Neural cell (in vitro differentiated cells): Measurements from ENCODE around the gene RHEX. TPM values are rescaled to one million over a fixed set of nuclear protein-coding genes. Genes with fewer than 3 reads are reported as not detected.

ENCODE experiments used
- H2AFZ ChIP-seq: fragments of 200-600, 300-800 bp; sonication (generic), shearing (Covaris generic); 2 replicates; pipeline ENCODE4 v1.6.0; 2014; ENCODE audit warnings: low read depth, mild to moderate bottlenecking, antibody characterized with exemption, low read length, moderate library complexity
- H3F3A ChIP-seq: fragments of 200-600 bp; shearing (Covaris generic); 2 replicates; pipeline ENCODE4 v1.6.1; 2016; ENCODE audit warnings: mild to moderate bottlenecking, moderate library complexity, mixed read lengths, antibody characterized with exemption, low read length; ENCODE audit not compliant: insufficient read depth, poor library complexity, severe bottlenecking
- H3K27ac ChIP-seq: fragments of 200-600, 300-800 bp; sonication (generic), shearing (Covaris generic); 2 replicates; pipeline ENCODE4 v1.5.1; 2014; ENCODE audit warnings: mild to moderate bottlenecking, low read length, moderate library complexity
- H3K27me3 ChIP-seq: fragments of 300-800, 200-600 bp; sonication (generic), shearing (Covaris generic); 2 replicates; pipeline ENCODE4 v1.6.0; 2014; ENCODE audit warnings: mild to moderate bottlenecking, low read depth, low read length, moderate library complexity; ENCODE audit not compliant: insufficient read depth
- H3K36me3 ChIP-seq: fragments of 300-800, 200-600 bp; sonication (generic), shearing (Covaris generic); 2 replicates; pipeline ENCODE4 v1.5.1; 2014; ENCODE audit warnings: mild to moderate bottlenecking, antibody characterized with exemption, low read length, moderate library complexity; ENCODE audit not compliant: insufficient read depth
- H3K4me2 ChIP-seq: fragments of 300-800, 200-600 bp; sonication (generic), shearing (Covaris generic); 2 replicates; pipeline ENCODE4 v1.6.0; 2014; ENCODE audit warnings: mild to moderate bottlenecking, low read length
- H3K4me3 ChIP-seq: fragments of 300-800, 200-600 bp; sonication (generic), shearing (Covaris generic); 2 replicates; pipeline ENCODE4 v1.5.1; 2014; ENCODE audit warnings: mild to moderate bottlenecking, low read length, moderate library complexity
- H3K79me2 ChIP-seq: fragments of 200-600 bp; shearing (Covaris generic); replicated peaks from 2 replicates; pipeline ENCODE4 v1.6.0; 2014; ENCODE audit warnings: mild to moderate bottlenecking, low read length, moderate library complexity; ENCODE audit not compliant: insufficient read depth
- H3K9ac ChIP-seq: fragments of 300-800, 200-600 bp; sonication (generic), shearing (Covaris generic); 2 replicates; pipeline ENCODE4 v1.6.1; 2016; ENCODE audit warnings: mild to moderate bottlenecking, low read length, mixed read lengths
- H3K9me2 ChIP-seq: fragments of 200-600 bp; shearing (Covaris generic); 2 replicates; pipeline ENCODE4 v1.6.1; 2016; ENCODE audit warnings: mild to moderate bottlenecking, low read length, mixed read lengths; ENCODE audit not compliant: insufficient read depth
- H3K9me3 ChIP-seq: fragments of 200-600, 300-800 bp; sonication (generic), shearing (Covaris generic); 2 replicates; pipeline ENCODE4 v1.6.1; 2016; ENCODE audit warnings: mild to moderate bottlenecking, mixed run types, low read length, moderate library complexity, mixed read lengths
- H4K20me1 ChIP-seq: fragments of 200-600 bp; shearing (Covaris generic); 2 replicates; pipeline ENCODE4 v1.6.1; 2016; ENCODE audit warnings: mild to moderate bottlenecking, mixed run types; ENCODE audit not compliant: insufficient read depth
- EP300 ChIP-seq: fragments of 450-650 bp; conservative IDR thresholded peaks from 2 replicates; pipeline ENCODE4 v1.6.1; 2014; ENCODE audit warnings: antibody characterized with exemption, mild to moderate bottlenecking, moderate library complexity; ENCODE audit not compliant: poor library complexity, severe bottlenecking
- EZH2 ChIP-seq: fragments of 200-600, 300-800 bp; shearing (Covaris generic), sonication (generic); IDR thresholded peaks from 2 replicates; pipeline ENCODE4 v1.6.1; 2014; ENCODE audit warnings: antibody characterized with exemption, low read length, borderline replicate concordance, mild to moderate bottlenecking; ENCODE audit not compliant: insufficient read depth, poor library complexity, severe bottlenecking
- MXI1 ChIP-seq: fragments of 450-650 bp; conservative IDR thresholded peaks from 2 replicates; pipeline ENCODE4 v1.6.1; 2014; ENCODE audit warnings: antibody characterized with exemption, mild to moderate bottlenecking; ENCODE audit not compliant: poor library complexity, severe bottlenecking
- POLR2AphosphoS5 ChIP-seq: IDR thresholded peaks from 2 replicates; pipeline ENCODE4 v1.6.1; 2012
- RAD21 ChIP-seq: fragments of 450-650 bp; conservative IDR thresholded peaks from 2 replicates; pipeline ENCODE4 v1.6.1; 2014; ENCODE audit warnings: antibody characterized with exemption, mild to moderate bottlenecking, moderate library complexity
- SMC3 ChIP-seq: fragments of 450-650 bp; conservative IDR thresholded peaks from 2 replicates; pipeline ENCODE4 v1.6.1; 2014; ENCODE audit warnings: antibody characterized with exemption, mild to moderate bottlenecking, moderate library complexity; ENCODE audit not compliant: poor library complexity
- TAF1 ChIP-seq: IDR thresholded peaks from 2 replicates; pipeline ENCODE4 v1.6.1; 2012; ENCODE audit warnings: low read depth
- polyA plus RNA-seq: library from polyadenylated mRNA; depleted of rRNA; stranded (reverse); fragments of >200 nt; gene quantifications from 2 replicates; pipeline ENCODE4 v1.2.3, GENCODE V29; 2014
- TF ChIP-seq, protein P1 (sequence below): IDR thresholded peaks from 2 replicates; pipeline ENCODE4 v1.6.1; 2012; ENCODE audit warnings: borderline replicate concordance
- TF ChIP-seq, protein P2 (sequence below): fragments of 450-650 bp; IDR thresholded peaks from 2 replicates; pipeline ENCODE4 v1.5.1; 2014; ENCODE audit warnings: antibody characterized with exemption, mild to moderate bottlenecking, moderate library complexity; ENCODE audit not compliant: poor library complexity, severe bottlenecking

RHEX gene
- polyA plus RNA-seq, 1 donor from 2014 or later: not detected

DNA sequence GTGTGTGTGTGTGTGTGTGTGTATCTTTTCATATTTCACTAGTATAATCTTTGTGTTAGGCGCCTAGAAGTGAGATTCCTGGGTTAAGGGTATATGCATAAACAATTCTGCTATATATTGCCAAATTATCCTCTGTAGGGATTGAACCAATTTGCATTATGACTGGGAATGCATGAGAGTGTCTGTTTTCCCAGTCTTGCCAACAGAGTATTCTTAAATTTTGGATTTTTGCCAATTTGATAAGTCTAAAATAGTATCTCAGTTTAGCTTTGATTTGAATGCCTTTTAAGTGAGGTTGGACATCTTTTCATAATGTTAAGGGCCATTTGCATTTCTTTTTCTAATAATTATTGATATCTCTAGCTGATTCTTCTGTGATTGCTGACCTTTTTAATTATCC lies 72.4 kb downstream of the RHEX start:
- Histone ChIP-seq H3K9me2 (no peaks in the 10 kb centered on the region), H3K79me2 (no peaks in the 10 kb centered on the region), H3K4me2 (no peak overlapping the region), H3K27me3 (no peaks in the 10 kb centered on the region), H3K36me3 (no peaks in the 10 kb centered on the region), H3K4me3 (no peak overlapping the region), H4K20me1 (no peaks in the 10 kb centered on the region), H3K9me3 (no peaks in the 10 kb centered on the region), H3K27ac (no peak overlapping the region), H2AFZ (no peak overlapping the region), H3K9ac (no peak overlapping the region), H3F3A (no peaks in the 10 kb centered on the region)
- TF ChIP-seq, protein P1, sequence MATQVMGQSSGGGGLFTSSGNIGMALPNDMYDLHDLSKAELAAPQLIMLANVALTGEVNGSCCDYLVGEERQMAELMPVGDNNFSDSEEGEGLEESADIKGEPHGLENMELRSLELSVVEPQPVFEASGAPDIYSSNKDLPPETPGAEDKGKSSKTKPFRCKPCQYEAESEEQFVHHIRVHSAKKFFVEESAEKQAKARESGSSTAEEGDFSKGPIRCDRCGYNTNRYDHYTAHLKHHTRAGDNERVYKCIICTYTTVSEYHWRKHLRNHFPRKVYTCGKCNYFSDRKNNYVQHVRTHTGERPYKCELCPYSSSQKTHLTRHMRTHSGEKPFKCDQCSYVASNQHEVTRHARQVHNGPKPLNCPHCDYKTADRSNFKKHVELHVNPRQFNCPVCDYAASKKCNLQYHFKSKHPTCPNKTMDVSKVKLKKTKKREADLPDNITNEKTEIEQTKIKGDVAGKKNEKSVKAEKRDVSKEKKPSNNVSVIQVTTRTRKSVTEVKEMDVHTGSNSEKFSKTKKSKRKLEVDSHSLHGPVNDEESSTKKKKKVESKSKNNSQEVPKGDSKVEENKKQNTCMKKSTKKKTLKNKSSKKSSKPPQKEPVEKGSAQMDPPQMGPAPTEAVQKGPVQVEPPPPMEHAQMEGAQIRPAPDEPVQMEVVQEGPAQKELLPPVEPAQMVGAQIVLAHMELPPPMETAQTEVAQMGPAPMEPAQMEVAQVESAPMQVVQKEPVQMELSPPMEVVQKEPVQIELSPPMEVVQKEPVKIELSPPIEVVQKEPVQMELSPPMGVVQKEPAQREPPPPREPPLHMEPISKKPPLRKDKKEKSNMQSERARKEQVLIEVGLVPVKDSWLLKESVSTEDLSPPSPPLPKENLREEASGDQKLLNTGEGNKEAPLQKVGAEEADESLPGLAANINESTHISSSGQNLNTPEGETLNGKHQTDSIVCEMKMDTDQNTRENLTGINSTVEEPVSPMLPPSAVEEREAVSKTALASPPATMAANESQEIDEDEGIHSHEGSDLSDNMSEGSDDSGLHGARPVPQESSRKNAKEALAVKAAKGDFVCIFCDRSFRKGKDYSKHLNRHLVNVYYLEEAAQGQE: no peak
- TF ChIP-seq MXI1 (no peak), EP300 (no peak), RAD21 (no peak)
- TF ChIP-seq, protein P2, sequence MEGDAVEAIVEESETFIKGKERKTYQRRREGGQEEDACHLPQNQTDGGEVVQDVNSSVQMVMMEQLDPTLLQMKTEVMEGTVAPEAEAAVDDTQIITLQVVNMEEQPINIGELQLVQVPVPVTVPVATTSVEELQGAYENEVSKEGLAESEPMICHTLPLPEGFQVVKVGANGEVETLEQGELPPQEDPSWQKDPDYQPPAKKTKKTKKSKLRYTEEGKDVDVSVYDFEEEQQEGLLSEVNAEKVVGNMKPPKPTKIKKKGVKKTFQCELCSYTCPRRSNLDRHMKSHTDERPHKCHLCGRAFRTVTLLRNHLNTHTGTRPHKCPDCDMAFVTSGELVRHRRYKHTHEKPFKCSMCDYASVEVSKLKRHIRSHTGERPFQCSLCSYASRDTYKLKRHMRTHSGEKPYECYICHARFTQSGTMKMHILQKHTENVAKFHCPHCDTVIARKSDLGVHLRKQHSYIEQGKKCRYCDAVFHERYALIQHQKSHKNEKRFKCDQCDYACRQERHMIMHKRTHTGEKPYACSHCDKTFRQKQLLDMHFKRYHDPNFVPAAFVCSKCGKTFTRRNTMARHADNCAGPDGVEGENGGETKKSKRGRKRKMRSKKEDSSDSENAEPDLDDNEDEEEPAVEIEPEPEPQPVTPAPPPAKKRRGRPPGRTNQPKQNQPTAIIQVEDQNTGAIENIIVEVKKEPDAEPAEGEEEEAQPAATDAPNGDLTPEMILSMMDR: no peak

DNA sequence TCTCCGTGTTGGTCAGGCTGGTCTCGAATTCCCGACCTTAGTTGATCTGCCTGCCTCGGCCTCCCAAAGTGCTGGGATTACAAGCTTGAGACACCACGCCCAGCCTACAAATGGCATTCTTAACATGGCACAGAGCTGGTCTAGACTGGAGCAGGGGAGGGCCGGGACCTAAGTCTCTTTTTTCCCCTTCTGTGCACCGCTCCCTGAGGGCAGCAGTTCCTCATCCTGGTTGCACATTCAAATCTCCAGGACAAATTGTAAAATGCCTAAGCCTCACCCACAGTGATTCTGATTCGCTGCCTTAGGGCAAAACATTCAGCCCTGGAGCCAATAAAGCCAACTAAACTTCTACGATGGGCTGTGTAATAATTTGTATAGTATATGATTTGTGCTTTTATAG lies 74.4 kb downstream of the RHEX start:
- no peak overlapping the region for H3K27ac ChIP-seq
- no peak overlapping the region for H3K4me2 ChIP-seq
- H3K4me3 ChIP-seq: no peak overlapping the region
- H3K79me2 ChIP-seq: no peaks in the 10 kb centered on the region
- H3K9me3 ChIP-seq: no peaks in the 10 kb centered on the region
- no peaks in the 10 kb centered on the region for H3F3A ChIP-seq
- no peaks in the 10 kb centered on the region for H3K36me3 ChIP-seq
- H3K27me3 ChIP-seq: no peaks in the 10 kb centered on the region
- no peak overlapping the region for H3K9ac ChIP-seq
- no peak for TF ChIP-seq EZH2
- TF ChIP-seq RAD21: no peak
- TF ChIP-seq, protein P1: no peak
- no peak for TF ChIP-seq SMC3
- no peak for TF ChIP-seq EP300
- no peak for TF ChIP-seq TAF1
- TF ChIP-seq POLR2AphosphoS5: no peak
- no peak for TF ChIP-seq MXI1
- TF ChIP-seq, protein P2: no peak
- H2AFZ ChIP-seq: no peak overlapping the region
- H4K20me1 ChIP-seq: no peaks in the 10 kb centered on the region
- no peaks in the 10 kb centered on the region for H3K9me2 ChIP-seq
